Measurements from ENCODE around the gene IFI16. TPM values are rescaled to one million over a fixed set of nuclear protein-coding genes. Genes with fewer than 3 reads are reported as not detected.

Gene IFI16
- total and polyA plus RNA-seq, 10 of the 15 experiments (the other 5 are each of a cell fraction or from before 2014, with no cell fraction given) = 120 to 375 (median 188) TPM

DNA sequence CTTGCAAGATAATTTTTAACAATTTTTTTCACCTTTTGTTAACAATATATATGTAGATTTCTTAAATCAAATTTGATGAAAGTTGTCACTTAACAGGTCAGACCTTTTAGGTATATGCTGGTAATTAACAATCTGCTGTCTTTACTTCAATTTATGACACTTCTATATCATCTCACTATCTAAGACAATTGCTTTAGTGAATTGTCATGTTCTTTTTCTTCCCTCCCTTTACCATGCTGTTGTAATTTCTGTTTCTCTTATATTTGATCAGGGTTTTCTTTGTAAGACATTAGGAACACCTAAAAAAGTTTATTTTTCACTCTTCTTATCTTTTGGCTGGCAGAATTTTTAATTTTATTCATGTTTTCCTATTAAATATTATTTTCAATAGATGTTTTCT is 2.0 kb downstream of the IFI16 start:
- H3K4me3 ChIP-seq = peak overlapping the region; percentile 76
- no peak for DNase-seq (ENCODE audit: low read depth, low spot score)
- in situ Hi-C loops (cut with MboI) = no loop called here
- H3K4me1 ChIP-seq (ENCODE audit: control insufficient read depth, insufficient read depth, low read length) = peaks cover 18% of the 10 kb centered on the region; the same call in 1 of the 2 replicates
- H3K79me2 ChIP-seq (ENCODE audit: control insufficient read depth, insufficient read depth, low read length) = peaks cover 79% of the 10 kb centered on the region
- ChIA-PET POLR2A (interaction anchor here (1.5 to 4.5 kb wide), 2 partner anchors 23 to 65 kb away, joined by 3 to 18 read pairs; partner anchors contain the start of gene AIM2), CTCF (interaction anchor here (1.9 to 7.4 kb wide), 2 partner anchors 60 to 65 kb away, joined by 9 to 37 read pairs; partner anchors contain the start of gene AIM2), SMC1A (ENCODE audit: uncharacterized antibody, unreplicated experiment) (interaction anchor here (1.6 kb wide), 1 partner anchor 19 kb away, joined by 3 read pairs; no protein-coding TSS in a partner anchor), RAD21 (ENCODE audit: unreplicated experiment) (no interaction called here)
- H2AFZ ChIP-seq (ENCODE audit: control insufficient read depth, low read depth, low read length) = no peak overlapping the region
- no TSS peak for BruUV-seq (replicated peaks)
- H3K4me2 ChIP-seq (ENCODE audit: control insufficient read depth, insufficient read depth) = peak overlapping the region; percentile 34; the same call in 1 of the 2 replicates
- H3K9me3 ChIP-seq (replicated peaks; ENCODE audit: control insufficient read depth, insufficient read depth, low read length) = no peaks in the 10 kb centered on the region; the same call in 2 of the 3 replicates
- H3K9ac ChIP-seq (ENCODE audit: control insufficient read depth, insufficient read depth, low read length) = peak overlapping the region; percentile 99
- no peak for TF ChIP-seq SP1 (IDR thresholded peaks at IDR 0.05; ENCODE audit: low read depth, low read length)
- 0 out of 2 replicates have a peak, but pooled peaks have one; percentile 40 for TF ChIP-seq RB1 (IDR thresholded peaks at IDR 0.05; ENCODE audit: borderline replicate concordance)
- TF ChIP-seq SMC3 (IDR thresholded peaks at IDR 0.05; ENCODE audit: borderline replicate concordance, low read length) = no peak
- TF ChIP-seq DPF2 (IDR thresholded peaks at IDR 0.05) = no peak
- H3K27ac ChIP-seq (ENCODE audit: control insufficient read depth, insufficient read depth) = peak overlapping the region; percentile 100
- intact Hi-C loops (cut with micrococcal nuclease; ENCODE audit: unreplicated experiment) = no loop called here
- H3K27me3 ChIP-seq (replicated peaks in 1 of 2; ENCODE audit: control insufficient read depth in 2 of 2, insufficient read depth in 2 of 2, low read length in 1 of 2) = no peaks in the 10 kb centered on the region
- H3K36me3 ChIP-seq (ENCODE audit: control insufficient read depth in 2 of 2, insufficient read depth in 2 of 2, low read length in 1 of 2) = peaks cover 1 to 14% of the 10 kb centered on the region in 2 experiments; a peak in 3 of 4 replicates
- FAIRE-seq = no peak
- ATAC-seq = no peak
- no peaks in the 10 kb centered on the region for H4K20me1 ChIP-seq (ENCODE audit: control insufficient read depth, insufficient read depth)

DNA sequence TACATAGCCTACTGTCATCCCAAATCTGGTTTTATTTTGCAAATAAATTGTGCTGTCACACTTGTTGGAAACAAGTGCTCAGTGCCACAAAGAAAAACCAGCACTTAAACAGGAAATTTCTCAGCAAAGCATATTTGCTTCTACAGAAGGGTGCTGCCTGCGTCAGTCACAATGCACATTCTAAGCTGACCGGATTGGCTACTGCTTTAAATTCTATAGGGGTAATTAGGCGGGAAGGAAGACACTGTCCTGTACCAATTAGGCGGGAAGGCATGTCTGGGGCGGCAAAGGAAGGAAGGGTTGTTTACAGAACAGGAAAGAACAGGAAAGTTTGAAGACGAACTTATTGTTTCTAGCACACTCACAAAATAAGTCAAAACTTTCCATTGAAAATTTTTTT is 2.8 kb downstream of the IFI16 start:
- in situ Hi-C loops (cut with MboI) (no loop called here), intact Hi-C loops (cut with micrococcal nuclease; ENCODE audit: unreplicated experiment) (no loop called here)
- FAIRE-seq (no peak), ATAC-seq (peak; percentile 54), DNase-seq (ENCODE audit: low read depth, low spot score) (peak; percentile 58)
- Histone ChIP-seq H3K4me2 (ENCODE audit: control insufficient read depth, insufficient read depth) (peak overlapping the region; percentile 78), H3K9ac (ENCODE audit: control insufficient read depth, insufficient read depth, low read length) (peak overlapping the region; percentile 99), H3K27me3 (replicated peaks in 1 of 2; ENCODE audit: control insufficient read depth in 2 of 2, insufficient read depth in 2 of 2, low read length in 1 of 2) (no peaks in the 10 kb centered on the region), H3K9me3 (replicated peaks; ENCODE audit: control insufficient read depth, insufficient read depth, low read length) (no peaks in the 10 kb centered on the region; the same call in 2 of the 3 replicates), H4K20me1 (ENCODE audit: control insufficient read depth, insufficient read depth) (no peaks in the 10 kb centered on the region), H3K4me1 (ENCODE audit: control insufficient read depth, insufficient read depth, low read length) (peaks cover 17% of the 10 kb centered on the region; the same call in 1 of the 2 replicates), H3K79me2 (ENCODE audit: control insufficient read depth, insufficient read depth, low read length) (peaks cover 85% of the 10 kb centered on the region), H3K4me3 (peak overlapping the region; percentile 76), H3K27ac (ENCODE audit: control insufficient read depth, insufficient read depth) (peak overlapping the region; percentile 100), H3K36me3 (ENCODE audit: control insufficient read depth in 2 of 2, insufficient read depth in 2 of 2, low read length in 1 of 2) (peaks cover 1 to 19% of the 10 kb centered on the region in 2 experiments; a peak in 3 of 4 replicates), H2AFZ (ENCODE audit: control insufficient read depth, low read depth, low read length) (no peak overlapping the region)
- ChIA-PET POLR2A (interaction anchor here (0.6 to 4.5 kb wide), 3 partner anchors 55 to 634 kb away, joined by 3 to 18 read pairs (median 6); partner anchors contain the start of gene AIM2), SMC1A (ENCODE audit: uncharacterized antibody, unreplicated experiment) (interaction anchor here (1.6 to 2.7 kb wide), 2 partner anchors 18 to 64 kb away, joined by 3 to 18 read pairs; partner anchors contain the start of gene AIM2), CTCF (interaction anchor here (1.9 to 7.4 kb wide), 2 partner anchors 60 to 64 kb away, joined by 9 to 37 read pairs; partner anchors contain the start of gene AIM2), RAD21 (ENCODE audit: unreplicated experiment) (interaction anchor here (1.0 kb wide), 1 partner anchor 180 kb away, joined by 3 read pairs; no protein-coding TSS in a partner anchor)
- 1% methylated on average over 6 of the region's 6 CpGs for WGBS (ENCODE audit: insufficient coverage, insufficient replicate concordance, low lambda C conversion rate, missing lambda C conversion rate)
- no TSS peak for BruUV-seq (replicated peaks)
- TF ChIP-seq SIN3A (IDR thresholded peaks at IDR 0.05; ENCODE audit: low read depth, low read length) (0 out of 2 replicates have a peak, but pooled peaks have one; percentile 50), MEF2A (IDR thresholded peaks at IDR 0.05; ENCODE audit: insufficient read depth, low read depth, low read length) (no peak), ZNF622 (IDR thresholded peaks at IDR 0.05) (no peak), TCF12 (IDR thresholded peaks at IDR 0.05; ENCODE audit: low read depth, low read length) (no peak), ZNF24 (IDR thresholded peaks at IDR 0.05) (no peak), PAX5 (IDR thresholded peaks at IDR 0.05; ENCODE audit: borderline replicate concordance, low read depth, low read length) (no peak), NR2C2 (IDR thresholded peaks at IDR 0.05; ENCODE audit: borderline replicate concordance, control insufficient read depth, insufficient read length, low read depth) (no peak), NRF1 (conservative IDR thresholded peaks at IDR 0.05; ENCODE audit: low read depth, low read length) (no peak), RUNX3 (IDR thresholded peaks at IDR 0.05; ENCODE audit: low read length) (no peak)
- TF ChIP-seq, protein P1, sequence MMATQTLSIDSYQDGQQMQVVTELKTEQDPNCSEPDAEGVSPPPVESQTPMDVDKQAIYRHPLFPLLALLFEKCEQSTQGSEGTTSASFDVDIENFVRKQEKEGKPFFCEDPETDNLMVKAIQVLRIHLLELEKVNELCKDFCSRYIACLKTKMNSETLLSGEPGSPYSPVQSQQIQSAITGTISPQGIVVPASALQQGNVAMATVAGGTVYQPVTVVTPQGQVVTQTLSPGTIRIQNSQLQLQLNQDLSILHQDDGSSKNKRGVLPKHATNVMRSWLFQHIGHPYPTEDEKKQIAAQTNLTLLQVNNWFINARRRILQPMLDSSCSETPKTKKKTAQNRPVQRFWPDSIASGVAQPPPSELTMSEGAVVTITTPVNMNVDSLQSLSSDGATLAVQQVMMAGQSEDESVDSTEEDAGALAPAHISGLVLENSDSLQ (IDR thresholded peaks at IDR 0.05) = peak; percentile 84
